ENCODE measurements around the gene GLRX5.

Gene GLRX5

DNA sequence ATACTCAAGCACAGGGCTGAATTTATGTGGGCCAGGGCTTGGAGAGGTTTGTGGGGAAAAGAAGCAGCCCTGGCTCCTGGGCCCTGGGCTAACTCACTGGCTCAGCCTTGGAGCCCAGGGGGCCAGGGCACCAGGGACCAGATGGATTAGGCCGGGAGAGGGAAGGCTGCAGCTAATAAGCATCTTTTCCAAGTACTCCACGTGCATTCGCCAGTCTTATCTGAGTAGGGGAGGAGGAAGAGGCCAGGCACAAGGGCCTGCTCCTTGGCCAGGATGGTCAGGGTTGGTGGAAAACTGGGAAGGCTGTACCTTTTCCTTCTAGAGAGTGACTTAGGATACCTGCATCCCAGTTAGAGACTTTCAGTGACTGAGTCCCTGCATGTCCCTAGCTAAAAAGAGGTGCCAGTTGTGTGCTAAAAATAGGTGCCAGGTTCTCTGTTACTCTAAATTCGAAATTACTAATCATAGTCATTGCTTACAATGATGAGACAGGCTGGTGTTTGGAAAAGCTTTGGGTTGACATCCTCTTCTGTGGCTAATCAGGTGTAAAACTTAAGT lies 1.3 kb downstream of the GLRX5 start:
- DNase-seq (ENCODE audit: low read depth), result no peak

- no peak for DNase-seq (ENCODE audit: low read depth)
Measured at GRCh38 chr14:95536671-95537070, 1.8 kb downstream of the GLRX5 start.

DNA sequence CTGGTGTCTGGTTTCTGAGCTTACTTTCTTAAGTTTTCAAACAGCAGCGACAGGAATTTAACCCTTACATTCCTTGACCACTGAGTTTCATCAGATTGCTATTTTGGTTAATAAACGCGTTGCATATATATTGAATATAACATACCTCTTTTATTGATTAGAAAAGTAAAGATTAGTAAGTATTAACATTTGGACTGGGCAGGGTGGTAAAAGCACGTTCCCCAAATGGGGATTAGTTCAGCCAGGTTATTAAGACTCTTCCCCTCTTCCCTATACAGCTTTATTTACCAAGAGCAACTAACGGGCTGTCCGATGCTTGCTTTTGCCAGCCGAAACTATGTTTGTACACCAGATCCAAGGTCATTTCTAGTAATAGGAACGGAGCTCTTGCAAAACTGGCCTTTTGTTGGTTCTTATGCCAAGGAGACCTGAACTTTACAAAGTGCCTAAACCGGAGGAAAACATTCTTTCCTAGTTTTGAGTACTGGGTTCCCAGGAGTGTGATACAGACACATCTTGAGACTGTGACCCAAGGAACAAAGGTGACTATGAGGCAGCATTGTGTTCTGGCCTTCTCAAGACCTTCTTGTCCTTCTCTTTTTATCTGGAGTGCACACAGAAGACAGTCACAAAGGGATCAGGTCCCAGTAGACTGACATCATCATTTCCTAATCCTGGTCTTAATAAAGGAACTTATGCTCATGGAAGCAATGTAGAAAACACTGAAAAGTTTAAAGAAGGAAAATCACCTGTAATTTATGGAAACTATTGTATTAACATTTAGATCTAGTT lies 2.6 kb downstream of the GLRX5 start:
- DNase-seq (ENCODE audit: low read depth), result no peak

DNA sequence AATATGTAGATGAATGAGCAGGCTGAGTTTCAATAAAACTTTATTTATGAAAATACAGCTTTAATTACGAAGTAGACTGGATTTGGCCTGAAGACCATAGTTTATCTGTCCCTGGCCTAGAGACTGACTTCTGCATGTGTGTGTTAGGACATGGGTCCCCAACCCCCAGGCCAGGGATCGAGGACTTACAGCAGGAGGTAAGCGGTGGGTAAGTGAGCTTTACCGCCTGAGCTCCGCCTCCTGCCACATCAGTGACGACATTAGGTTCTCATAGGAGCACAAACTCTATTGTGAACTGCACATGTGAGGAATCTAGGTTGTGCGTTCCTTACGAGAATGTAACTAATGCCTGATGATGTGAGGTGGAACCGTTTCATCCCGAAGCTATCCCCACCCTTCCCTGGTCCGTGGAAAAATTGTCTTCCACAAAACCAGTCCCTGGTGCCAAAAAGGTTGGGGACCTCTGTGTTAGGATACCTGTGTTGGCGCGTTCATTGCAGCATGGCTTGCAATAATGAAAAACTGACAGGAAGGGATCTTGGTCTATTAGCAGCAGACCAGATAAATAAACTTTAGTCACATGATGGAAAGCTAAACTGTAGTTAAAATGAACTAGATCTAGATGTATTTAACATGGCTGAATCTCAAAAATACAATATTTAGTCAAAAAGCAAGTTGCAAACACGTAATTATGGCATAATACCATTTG lies 4.1 kb downstream of the GLRX5 start:
- DNase-seq (ENCODE audit: low read depth), result no peak

- no peak for DNase-seq (ENCODE audit: low read depth)
Measured at GRCh38 chr14:95540236-95540855, 5.5 kb downstream of the GLRX5 start.

DNA sequence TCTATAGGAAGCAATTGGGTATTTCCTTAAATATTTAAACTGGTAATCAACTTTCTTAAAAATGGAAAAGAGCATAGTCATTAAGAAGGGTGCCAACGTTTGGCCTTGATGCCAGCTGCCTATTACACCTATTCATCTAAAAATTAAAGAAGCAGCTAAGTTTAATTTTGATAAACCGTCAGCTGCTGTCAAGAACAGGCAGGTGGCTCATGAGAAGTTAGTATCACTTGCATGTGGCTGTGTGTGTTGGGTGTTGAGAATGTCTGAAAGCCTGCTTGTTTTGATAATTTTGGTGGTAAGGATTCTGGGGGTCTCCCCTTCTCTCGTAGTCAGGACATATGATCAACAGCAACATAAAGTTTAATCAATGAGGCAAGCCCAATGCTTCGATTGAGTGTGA lies 6.5 kb downstream of the GLRX5 start:
- DNase-seq (ENCODE audit: low read depth), result no peak

DNA sequence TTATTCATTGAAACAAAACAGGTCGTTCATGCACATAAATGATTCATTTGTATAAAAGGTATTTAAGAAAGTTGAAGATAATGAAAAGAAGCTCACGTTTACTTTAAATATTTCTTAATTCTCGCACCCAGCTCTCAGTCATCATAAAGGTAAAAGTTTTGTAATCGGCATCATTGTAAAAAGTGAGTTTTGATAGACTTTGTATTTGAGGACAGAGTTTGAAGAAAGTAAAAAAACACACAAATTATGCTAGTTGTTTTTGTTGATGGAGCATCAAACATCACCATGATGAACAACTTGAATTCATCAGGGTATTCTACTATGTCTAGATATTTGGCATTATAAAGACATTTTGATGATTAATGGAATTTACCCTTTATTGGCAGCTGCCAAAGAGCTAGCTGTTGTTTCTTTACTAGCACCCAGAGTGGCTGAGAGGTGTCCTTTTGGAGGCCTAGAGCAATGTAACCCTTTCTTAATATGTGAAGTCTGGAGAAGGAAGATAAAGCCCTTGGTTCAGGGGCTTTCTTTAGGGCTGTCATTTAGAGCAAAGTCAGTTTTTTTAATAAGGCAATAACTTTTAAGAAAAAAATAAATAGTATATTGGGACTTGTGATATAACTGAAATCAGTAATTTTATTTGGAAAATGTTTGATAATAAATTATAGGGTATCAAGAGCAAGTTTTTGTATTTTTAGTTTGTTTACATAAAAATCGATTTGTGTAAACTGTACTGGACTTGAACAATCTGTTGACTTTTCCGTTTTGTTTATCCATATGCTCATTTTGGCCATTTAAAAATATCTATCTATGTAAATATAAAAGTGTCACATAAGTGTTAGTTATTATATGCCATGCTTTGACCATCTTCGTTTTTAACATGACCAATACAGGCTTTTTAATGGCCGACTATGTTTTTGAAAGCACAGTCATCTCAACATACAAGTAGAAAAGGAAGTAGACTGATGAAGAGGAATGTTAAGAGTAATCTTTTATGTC lies 7.4 kb downstream of the GLRX5 start:
- no peak for DNase-seq (ENCODE audit: low read depth)

DNA sequence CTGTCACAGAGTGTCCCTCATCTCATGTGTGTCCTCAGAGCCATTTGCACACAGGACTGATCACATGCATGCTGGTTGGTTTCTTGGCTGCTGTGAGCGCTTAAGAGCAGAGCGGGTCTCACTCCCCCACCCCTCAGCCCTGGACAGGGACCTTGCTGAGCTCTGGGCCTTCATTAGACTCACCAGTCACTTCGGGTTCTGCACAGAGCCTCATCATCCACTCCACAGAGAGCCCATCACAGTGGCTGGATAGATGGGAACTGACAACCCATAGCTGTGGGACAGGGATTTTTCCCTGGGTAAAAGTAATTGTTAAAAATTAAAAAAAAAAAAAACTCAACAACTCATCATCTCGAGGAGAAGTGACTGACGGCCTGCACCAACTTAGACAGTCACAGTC lies 8.2 kb downstream of the GLRX5 start:
- DNase-seq (ENCODE audit: low read depth), result no peak

GRCh38 chr14:95544588-95544987 lies 9.7 kb downstream of the GLRX5 start:
- no peak for DNase-seq (ENCODE audit: low read depth)

- DNase-seq (ENCODE audit: low read depth), result no peak
Measured at GRCh38 chr14:95545515-95546168, 10.8 kb downstream of the GLRX5 start.

DNA sequence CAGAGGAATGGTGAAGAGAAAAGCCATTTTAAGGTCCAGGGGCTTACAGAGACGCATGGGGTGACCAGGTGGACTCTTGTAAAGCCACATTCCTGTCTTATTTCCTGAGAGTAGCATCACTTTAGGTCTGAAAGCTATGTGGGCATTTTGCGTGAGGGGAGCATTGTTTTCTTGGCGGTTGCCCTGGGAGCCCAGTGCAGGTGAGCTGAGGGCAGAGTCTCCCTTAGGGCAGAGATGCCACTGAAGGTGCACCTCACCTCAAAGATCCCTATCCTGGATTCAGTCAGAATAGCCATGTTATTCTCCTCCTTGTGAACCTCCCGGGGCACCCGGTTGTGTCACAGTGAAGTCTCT lies 12.4 kb downstream of the GLRX5 start:
- DNase-seq (ENCODE audit: low read depth), result no peak

- DNase-seq (ENCODE audit: low read depth), result no peak
Measured at GRCh38 chr14:95547626-95548327, 12.9 kb downstream of the GLRX5 start.

DNA sequence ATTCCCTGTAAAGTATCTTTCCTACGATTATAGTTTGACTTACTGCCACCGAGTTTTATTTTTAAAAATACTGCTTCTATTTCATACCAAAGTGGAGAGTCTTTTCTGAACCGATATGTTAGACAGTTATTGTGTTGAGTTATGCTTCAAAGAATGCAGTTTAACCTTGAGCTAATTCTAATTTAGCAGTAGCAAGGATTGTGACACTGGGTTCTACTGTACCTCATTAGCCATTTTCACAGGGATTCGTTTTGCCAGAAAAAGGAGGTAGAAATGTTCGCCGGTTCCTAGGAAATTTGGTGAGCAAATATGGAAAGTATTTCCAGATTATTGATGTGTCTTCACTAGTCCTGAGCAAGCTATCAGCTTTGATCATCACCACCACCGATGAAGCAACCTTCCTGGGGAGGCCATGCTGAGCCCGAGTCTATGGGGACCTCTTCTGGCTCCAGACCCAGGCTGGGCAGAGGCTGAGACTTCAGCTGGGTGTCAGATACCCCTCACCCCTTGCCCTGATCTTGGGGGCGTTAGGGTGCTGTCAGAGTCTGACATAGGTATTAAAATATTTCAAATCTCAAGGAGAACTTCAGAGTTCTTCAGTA lies 13.6 kb downstream of the GLRX5 start:
- DNase-seq (ENCODE audit: low read depth), result no peak

GRCh38 chr14:95549656-95550585 lies 15.1 kb downstream of the GLRX5 start:
- DNase-seq (ENCODE audit: low read depth), result no peak

DNA sequence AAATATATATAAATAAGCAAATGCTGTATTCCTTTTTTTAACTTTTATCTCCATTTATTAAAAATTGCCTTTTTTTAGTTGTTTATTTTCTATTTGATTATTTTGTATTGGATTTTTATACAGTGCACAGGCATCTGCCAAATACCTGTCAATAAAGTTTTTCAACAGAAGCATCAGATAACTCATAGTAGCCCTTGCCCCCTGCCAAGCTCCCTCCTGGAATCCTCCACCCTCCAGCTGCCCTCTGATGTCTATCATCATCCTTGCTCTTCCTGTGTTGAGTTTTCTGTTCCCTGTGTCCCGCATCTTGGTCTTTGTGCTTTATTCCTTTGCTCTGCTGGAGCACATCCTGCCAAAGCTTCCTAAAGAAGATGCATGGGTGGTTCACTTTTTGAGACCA lies 16.6 kb downstream of the GLRX5 start:
- DNase-seq (ENCODE audit: low read depth), result no peak

DNA sequence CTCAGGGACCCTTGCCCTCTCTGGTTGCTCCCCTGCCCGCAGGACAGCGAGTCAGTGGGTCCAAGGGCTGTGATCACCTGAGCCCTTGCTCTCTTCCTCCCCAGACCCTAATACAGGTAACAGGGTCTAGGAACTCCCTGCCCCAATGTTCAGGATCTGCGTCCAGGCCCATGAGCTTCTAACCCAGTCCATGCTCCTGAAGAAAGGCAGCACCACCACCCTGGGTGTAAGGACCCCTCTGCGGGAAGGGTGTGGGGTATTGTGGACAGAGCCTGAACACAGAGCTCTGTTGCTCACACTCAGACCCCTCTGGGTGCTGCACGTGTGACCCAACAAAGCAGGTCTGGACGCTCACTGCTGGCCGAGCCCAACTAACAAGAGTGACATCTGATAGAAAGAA lies 18.3 kb downstream of the GLRX5 start:
- DNase-seq (ENCODE audit: low read depth), result no peak

DNA sequence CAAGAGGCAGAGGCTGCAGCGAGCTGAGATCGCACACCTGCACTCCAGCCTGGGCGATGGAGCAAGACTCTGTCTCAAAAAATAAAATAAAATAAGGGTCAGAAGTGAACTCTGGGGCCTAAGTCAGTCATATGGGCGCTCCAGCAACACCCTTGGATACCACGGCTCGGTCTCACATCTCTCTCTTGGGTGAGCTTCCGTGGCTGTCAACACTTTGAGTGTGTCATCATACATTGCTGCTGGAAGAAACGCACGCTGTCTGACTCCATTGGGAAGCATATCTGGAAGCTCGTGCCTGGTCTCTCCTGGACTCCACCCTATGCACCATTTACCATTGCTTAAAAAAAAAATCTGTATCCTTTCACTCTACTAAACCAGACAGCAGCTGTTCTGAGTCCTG lies 20.2 kb downstream of the GLRX5 start:
- DNase-seq (ENCODE audit: low read depth), result no peak

- DNase-seq (ENCODE audit: low read depth), result no peak
Measured at GRCh38 chr14:95557291-95557690, 22.4 kb downstream of the GLRX5 start.

GRCh38 chr14:95557832-95558231 lies 23.0 kb downstream of the GLRX5 start:
- DNase-seq (ENCODE audit: low read depth), result no peak
